ENCODE data around the gene CSRNP2.

DNA sequence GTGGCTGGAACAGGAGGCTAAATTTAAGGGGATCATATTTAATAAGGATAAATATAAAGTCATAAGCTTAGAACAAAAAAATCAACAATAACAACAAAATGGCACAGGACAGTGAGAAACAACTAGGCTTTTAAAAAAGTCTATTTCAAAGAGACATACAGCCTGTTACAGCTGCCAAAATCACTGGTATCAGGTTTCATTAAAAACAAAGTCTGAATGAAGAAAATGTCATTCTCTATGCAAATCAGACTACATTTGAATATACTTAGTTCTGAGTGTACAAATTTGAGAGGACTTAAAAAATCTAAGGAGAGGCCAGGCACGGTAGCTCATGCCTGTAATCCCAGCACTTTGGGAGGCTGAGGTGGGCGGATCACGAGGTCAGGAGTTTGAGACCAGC lies 45.5 kb upstream of the CSRNP2 start:
- TF ChIP-seq ZNF652 (CRISPR knock-in tag; IDR thresholded peaks at IDR 0.05; ENCODE audit: borderline replicate concordance, low read depth) (no peak), EZH2 (conservative IDR thresholded peaks at IDR 0.05; ENCODE audit: low read depth, low read length) (no peak), JUND (CRISPR knock-in tag; IDR thresholded peaks at IDR 0.05) (no peak), CHD2 (IDR thresholded peaks at IDR 0.05; ENCODE audit: low read depth, low read length) (no peak), HMG20B (CRISPR knock-in tag; conservative IDR thresholded peaks at IDR 0.05) (no peak), FUBP1 (CRISPR knock-in tag; IDR thresholded peaks at IDR 0.05; ENCODE audit: borderline replicate concordance) (no peak)
- TF ChIP-seq, protein P1, sequence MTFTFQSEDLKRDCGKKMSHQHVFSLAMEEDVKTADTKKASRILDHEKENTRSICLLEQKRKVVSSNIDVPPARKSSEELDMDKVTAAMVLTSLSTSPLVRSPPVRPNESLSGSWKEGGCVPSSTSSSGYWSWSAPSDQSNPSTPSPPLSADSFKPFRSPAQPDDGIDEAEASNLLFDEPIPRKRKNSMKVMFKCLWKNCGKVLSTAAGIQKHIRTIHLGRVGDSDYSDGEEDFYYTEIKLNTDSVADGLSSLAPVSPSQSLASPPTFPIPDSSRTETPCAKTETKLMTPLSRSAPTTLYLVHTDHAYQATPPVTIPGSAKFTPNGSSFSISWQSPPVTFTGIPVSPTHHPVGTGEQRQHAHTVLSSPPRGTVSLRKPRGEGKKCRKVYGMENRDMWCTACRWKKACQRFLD (CRISPR knock-in tag; IDR thresholded peaks at IDR 0.05; ENCODE audit: borderline replicate concordance): no peak
- TF ChIP-seq, protein P2, sequence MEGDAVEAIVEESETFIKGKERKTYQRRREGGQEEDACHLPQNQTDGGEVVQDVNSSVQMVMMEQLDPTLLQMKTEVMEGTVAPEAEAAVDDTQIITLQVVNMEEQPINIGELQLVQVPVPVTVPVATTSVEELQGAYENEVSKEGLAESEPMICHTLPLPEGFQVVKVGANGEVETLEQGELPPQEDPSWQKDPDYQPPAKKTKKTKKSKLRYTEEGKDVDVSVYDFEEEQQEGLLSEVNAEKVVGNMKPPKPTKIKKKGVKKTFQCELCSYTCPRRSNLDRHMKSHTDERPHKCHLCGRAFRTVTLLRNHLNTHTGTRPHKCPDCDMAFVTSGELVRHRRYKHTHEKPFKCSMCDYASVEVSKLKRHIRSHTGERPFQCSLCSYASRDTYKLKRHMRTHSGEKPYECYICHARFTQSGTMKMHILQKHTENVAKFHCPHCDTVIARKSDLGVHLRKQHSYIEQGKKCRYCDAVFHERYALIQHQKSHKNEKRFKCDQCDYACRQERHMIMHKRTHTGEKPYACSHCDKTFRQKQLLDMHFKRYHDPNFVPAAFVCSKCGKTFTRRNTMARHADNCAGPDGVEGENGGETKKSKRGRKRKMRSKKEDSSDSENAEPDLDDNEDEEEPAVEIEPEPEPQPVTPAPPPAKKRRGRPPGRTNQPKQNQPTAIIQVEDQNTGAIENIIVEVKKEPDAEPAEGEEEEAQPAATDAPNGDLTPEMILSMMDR (CRISPR knock-in tag; IDR thresholded peaks at IDR 0.05): no peak

Data from HepG2 (cell line).